Inferior parietal cortex (tissue), 1 donor: ENCODE measurements around the gene SARNP.

Experiments
- DNase-seq: peaks from one replicate; pipeline ENCODE4 v3.0.0-alpha.2; 2016; ENCODE audit errors: extremely low spot score

SARNP gene

DNA sequence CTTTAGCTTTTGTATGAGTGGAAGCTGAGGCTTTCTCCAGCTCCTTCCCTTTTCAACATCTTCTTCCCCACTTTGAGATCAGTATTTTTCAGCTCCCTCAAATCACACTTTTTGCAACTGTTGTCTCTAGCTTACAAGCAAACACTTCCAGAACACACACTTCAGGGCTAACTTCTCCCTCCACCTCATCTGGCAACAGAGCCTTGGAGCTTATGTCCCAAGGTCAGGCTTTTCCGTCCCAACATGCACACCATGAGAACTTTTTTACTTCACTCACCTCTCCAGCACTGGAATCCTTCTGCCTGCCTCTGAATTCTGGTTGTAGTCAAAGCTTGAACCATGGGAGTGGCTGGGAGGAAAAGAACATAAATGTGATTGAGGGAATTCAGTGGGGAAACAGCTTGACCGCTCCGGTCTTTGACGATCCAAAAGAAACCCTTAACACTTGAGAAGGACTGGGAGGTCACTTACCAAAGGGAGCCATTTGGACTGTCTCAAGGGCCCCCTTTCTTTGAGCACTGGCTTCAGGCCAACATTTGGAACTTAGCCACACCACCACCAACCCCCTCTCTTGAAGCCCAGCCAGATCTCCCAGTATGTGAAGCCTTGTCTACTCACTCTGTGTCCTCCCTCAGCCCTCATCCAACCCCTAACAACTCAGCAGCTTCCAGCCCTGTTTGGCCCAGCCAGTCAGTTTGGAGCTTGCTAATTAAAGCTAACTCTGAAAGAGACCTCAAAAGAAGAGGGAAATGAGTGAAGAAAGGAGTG is 105.6 kb downstream of the SARNP start:
- DNase-seq: no peak

GRCh38 chr12:55708695-55709233 is 108.8 kb downstream of the SARNP start:
- no peak for DNase-seq

DNA sequence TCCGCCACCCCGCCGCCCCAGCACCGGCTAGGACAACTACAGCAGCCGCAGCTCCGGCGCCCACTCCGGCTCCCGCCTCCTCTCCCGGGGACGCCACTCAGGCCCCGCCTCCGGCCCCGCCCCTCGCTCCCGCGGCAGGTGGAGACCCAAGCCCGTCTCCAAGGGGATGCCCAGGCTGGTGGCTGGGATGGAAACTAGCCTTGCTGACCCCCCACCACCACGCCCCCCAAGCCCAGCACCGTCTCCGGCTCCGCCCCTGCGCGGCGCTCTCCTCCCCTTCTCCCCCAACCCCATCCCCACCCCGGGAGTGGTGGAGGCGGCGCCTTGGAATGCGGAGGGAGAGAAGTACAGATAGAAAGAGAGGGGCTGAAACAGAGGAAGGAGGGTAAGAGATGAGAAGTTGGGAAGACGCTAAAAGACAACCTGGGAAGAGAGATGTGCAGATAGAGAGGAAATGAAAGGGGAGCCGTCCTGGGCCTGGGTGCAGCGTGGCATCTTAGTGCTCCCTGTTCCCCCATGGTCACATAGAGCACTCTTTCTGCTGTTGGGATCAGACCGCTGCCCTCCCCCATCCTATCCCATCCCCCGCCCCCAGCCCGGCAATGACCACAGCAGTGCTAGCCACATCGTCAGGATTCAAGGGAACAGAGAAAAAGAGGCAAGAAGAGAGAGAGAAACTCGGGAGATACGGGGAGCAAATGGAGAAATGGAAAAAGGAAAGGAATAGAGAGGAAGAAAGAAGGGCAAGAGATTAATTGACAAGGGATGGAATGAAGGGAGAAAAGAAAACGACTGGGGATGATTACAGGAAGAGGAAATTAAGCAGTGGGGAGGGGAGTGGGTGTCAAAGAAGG is 109.5 kb downstream of the SARNP start, which contains the start of gene ITGA7:
TSS of gene ITGA7 (minus strand) at position 64 of the 854 bp plus-strand sequence. CDS start 222 bp downstream, outside the sequence.
- no peak for DNase-seq
